Measurements from ENCODE around the gene PRIM1.
A peak's percentile ranks its signal among the peaks of the same experiment; 100 is the strongest.
"Not testable (repeated sequence)": the region's sequence is repeated elsewhere in the genome, so short reads cannot be mapped to it uniquely, and the experiment has no call there.

PRIM1 gene

DNA sequence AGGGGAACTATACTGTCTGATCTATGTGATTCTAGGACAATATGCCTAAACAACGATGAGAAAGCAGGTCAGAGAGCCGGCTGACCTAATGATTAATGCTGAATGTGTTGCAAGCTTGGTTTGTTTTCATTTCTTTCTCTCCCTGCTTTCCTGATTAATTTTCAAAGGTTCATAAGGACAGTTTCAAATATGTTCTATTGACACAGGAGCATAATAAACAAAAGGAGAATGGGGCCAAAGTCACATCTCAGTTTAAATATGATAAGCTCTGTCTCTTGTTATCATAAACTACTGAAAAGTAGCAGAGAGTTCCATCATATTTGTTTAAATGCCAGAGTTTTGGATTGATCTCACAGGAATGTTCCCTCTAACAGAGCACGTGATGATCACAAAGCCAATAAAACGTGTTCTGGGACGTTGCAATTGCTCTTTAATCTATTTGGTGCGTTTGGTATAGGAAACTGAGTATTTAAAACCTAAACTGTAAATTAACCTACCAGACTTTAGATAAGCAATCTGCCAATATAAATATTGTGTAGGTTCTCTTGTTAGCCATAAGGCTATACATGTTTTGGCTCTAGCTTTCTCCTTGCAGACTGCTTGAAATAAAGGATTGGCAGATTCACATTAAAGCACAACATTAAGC lies 7.3 kb upstream of the PRIM1 start:
- no peak for DNase-seq

DNA sequence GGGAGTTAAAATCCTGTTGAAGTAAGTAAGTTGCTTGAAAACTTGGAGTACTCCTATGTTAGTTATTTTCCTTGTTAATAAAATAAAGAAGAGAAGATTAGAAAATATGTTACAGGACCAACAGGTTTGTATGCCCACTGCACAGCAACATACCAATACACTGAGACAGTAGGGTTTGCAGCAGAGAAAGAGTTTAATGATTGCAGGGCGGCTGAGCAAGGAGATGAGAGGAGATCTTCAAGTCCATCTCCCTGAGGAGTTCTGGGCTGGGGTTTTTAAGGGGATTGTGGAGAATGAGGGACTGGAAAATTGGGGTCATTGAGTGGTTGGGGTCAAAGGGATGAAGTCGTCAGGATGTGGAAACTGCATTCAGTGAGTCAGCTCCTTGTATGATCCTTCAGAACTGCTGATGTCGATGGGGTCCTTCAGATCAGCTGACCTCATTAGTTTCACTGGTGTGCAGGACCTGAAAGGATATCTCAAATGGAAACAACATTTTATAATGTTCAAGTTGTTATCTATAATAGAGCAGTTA lies 6.7 kb upstream of the PRIM1 start:
- DNase-seq, result no peak

- DNase-seq, result not testable (repeated sequence)
These were observed 5.8 kb upstream of the PRIM1 start for GRCh38 chr12:56757971-56758370.

GRCh38 chr12:56753566-56753965 lies 1.4 kb upstream of the PRIM1 start:
- DNase-seq, result no peak

GRCh38 chr12:56750596-56750995 lies 1.5 kb downstream of the PRIM1 start:
- DNase-seq, result peak; percentile 24

DNA sequence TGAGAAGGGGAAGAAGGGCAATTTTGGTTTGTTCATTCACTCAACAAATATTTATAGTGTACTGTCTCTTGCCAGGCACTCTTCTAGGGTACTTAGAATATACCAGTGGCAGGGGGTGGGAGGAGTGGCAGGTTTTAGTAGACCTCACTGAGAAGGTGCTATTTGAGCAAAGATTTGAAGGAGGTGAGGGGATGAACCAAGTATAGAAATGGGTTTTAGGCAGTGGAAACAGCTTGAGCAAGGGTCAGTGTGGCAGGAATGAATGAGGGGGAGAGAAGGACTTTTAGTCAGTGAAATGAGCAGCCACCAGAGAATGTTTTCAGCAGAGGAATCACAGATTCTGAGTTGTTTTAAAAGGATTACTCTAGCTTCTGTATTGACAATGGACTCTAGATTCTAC lies 2.3 kb downstream of the PRIM1 start:
- DNase-seq, result no peak

GRCh38 chr12:56749359-56749758 lies 2.8 kb downstream of the PRIM1 start:
- peak; percentile 85 for DNase-seq

- DNase-seq, result peak; percentile 13
These were observed 23.8 kb downstream of the PRIM1 start for GRCh38 chr12:56728139-56728861.

DNA sequence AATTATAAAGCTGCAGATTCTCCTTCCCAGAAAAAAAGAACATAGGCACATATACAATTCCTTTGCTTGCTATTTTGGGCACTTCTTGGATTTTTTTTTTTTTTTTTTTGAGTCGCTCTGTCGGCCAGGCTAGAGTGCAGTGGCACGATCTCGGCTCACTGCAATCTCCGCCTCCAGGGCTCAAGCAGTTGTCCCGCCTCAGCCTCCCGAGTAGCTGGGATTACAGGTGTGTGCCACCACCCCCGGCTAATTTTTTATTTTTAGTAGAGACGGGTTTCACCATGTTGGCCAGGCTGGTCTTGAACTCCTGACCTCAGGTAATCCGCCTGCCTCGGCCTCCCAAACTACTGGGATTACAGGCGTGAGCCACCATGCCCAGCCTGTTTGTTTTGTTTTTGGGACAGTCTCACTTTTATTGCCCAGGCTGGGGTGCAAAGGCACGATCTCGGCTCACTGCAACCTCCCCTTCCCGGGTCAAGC lies 25.9 kb downstream of the PRIM1 start:
- not testable (repeated sequence) for DNase-seq

- DNase-seq, result no peak
These were observed 26.4 kb downstream of the PRIM1 start for GRCh38 chr12:56725723-56726102.

GRCh38 chr12:56724972-56725722 lies 27.0 kb downstream of the PRIM1 start, which contains the start of gene NACA:
Gene NACA, minus strand, starts transcription at chr12:56725299. Its CDS starts 778 bp downstream, at chr12:56724521.
- DNase-seq, result peak; percentile 100

- DNase-seq, result no peak
These were observed 27.5 kb downstream of the PRIM1 start for GRCh38 chr12:56724701-56724971.

- no peak for DNase-seq
These were observed 28.0 kb downstream of the PRIM1 start for GRCh38 chr12:56723889-56724700.

GRCh38 chr12:56723352-56723751 lies 28.8 kb downstream of the PRIM1 start:
- DNase-seq, result no peak

- no peak for DNase-seq
These were observed 29.3 kb downstream of the PRIM1 start for GRCh38 chr12:56722832-56723231.

DNA sequence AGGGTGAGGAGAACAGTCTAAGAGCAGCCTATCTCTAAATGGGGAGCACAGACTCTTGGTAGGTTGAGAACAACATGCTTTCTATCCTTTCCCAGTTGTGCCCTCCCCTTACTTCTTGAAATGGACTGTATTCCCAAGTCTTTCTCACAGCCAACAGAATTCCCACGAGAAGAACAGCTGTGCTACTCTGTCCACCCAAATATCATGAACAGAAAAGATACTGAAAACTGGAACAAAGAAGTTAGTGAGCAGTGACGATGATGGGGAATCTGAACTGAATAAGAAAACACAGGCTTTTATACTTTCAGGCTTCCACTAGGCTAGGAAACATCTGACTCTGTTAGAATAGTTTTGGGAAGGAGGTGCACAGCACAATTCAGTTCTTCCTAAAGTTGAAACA lies 30.4 kb downstream of the PRIM1 start:
- DNase-seq, result no peak

- DNase-seq, result no peak
These were observed 30.9 kb downstream of the PRIM1 start for GRCh38 chr12:56721216-56721615.

DNA sequence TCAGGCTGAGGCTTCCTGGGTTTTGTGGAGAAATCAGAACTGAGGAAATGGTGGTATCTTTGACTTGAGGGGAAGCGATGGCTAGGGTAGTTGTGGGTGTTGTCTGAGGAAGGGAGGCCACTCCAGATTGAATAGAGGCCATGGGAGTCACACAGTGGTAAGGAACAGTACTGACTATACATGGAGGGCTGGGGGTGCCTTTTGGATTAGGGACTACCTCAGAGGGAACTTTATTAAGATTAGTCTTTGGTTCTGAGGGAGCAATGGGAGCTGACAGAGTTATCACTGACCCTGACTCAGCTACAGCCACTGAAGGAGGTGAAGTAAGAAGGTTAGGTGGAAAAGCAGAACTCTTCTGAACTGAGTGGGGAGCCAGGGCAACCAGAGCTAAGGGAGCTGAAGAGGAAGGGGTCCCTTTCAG lies 31.4 kb downstream of the PRIM1 start:
- DNase-seq, result peak; percentile 39

GRCh38 chr12:56719056-56719455 lies 33.1 kb downstream of the PRIM1 start:
- DNase-seq, result no peak

GRCh38 chr12:56718636-56719035 lies 33.5 kb downstream of the PRIM1 start:
- DNase-seq, result no peak

- no peak for DNase-seq
These were observed 34.0 kb downstream of the PRIM1 start for GRCh38 chr12:56718149-56718548.

DNA sequence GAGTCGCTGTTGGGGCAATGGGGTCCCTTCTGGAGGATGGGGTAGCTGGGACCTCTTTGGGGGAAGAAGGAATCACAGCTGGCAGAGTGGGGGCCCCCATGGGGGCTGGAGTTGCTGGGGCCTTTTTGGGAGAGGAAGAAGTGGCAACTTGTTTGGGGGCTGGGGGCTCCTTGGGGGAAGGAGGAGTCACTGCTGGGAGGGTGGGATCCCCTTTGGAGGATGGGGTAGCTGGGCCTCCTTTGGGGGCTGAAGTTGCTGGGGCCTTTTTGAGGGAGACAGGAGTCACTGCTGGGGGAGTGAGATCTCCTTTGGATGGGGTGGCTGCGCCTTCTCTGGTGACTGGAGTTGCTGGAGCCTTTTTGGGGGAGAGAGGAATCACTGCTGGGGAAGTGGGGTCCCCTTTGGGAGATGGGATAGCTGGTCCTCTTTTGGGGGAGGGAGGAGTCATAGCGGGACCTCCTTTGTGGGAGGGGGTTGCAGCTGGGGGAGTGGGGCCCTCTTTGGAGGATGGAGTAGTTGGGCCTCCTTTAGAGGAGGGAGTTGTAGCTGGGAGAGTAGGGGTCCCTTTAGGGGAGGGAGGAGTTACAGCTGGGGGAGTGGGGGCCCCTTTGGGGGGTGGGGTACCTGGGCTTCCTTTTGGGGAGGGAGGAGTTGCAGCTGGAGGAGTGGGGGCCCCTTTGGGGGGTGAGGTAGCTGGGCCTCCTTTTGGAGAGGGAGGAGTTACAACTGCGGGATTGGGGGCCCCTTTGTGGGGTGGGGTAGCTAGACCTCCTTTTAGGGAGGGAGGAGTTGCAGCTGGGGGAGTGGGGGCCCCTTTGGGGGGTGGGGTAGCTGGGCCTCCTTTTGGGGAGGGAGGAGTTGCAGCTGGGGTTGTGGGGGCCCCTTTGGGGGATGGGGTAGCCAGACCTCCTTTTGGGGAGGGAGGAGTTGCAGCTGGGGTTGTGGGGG lies 34.9 kb downstream of the PRIM1 start:
- DNase-seq, result no peak

Measured in MV-4-11 (cell line).